NCI-H345 treated with DMSO at 0.1 percent for 48 hours (cell line): ENCODE measurements around the gene INO80B.
"Not testable (repeated sequence)": the region's sequence is repeated elsewhere in the genome, so short reads cannot be mapped to it uniquely, and the experiment has no call there.

Experiments used
- DNase-seq: peaks from one replicate; lab custom pipeline; 2025; ENCODE audit not compliant: unreplicated experiment; lab: John Stamatoyannopoulos, UW

Gene INO80B

GRCh38 chr2:74454654-74455511, at the start of gene INO80B:
Gene INO80B (plus strand): TSS chr2:74455087. CDS start chr2:74455117, 30 bp downstream.
- DNase-seq: peak; percentile 96

GRCh38 chr2:74406035-74406434, 48.9 kb upstream of the INO80B start:
- no peak for DNase-seq

GRCh38 chr2:74407682-74408081, 47.2 kb upstream of the INO80B start:
- DNase-seq: no peak

DNA sequence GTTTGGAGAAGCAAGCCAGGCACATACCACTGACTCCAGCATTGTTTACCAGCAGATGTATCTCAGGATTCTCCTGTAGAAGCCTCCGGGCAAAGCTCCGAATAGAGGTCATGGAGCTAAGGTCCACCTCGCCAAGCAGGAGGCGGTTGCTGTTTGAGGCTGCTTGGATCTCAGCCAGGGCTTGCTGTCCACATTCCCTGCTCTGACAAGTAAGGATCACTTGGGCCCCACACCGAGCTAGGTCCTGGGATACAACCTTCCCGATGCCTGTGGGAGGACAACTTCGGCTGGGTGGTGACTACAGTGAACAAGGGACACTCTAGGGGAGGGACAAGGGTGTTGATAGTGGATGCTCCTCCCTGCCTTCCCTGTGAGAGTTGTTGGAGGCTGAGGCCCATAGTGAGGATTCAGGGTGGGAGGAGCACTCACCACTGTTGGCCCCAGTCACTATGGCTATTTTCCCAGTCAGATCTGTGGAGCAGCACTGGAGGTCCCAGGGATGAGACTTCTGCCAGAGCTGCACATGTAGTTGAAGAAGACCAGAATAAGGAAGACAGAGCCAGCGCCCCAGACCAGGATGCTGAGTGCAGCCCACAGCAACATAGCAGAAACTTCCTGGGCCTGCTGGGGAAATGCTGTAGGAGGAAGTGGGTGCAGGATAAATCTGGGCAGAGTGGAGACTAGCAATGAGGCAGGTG, 41.7 kb upstream of the INO80B start:
- no peak for DNase-seq

GRCh38 chr2:74414441-74414840, 40.4 kb upstream of the INO80B start:
- DNase-seq: peak; percentile 36

GRCh38 chr2:74414881-74415761, 39.8 kb upstream of the INO80B start:
- DNase-seq: no peak

DNA sequence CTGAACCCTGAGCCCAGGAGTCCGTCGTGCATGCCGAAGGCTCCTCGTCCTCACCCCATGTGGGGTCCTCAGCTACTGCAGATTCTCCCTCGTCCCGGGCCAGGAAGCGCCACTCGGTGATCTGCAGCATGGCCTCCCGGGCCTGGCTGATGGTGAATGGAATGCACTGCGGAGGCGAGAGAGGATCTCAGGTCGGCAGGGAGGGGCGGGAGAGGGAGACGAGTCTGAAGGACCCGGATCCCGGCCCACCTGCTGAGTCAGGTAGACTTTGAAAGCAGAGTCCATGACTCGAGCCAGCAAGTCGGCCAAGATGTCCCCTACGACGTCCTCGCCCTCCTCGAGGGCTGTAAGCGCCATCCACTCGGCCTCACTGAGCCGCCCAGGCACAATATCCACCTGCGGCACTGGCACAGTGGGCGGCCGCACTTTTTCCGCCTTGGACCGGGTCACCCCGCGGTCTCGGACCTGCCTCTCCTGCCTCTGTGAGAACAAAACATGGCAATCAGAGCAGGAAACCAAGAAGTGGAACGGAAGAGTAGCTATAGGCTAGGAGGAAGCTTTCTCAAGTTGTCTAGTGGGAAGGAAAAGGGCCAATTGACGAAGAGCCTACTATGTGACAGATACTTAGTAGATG, 39.0 kb upstream of the INO80B start:
- no peak for DNase-seq

DNA sequence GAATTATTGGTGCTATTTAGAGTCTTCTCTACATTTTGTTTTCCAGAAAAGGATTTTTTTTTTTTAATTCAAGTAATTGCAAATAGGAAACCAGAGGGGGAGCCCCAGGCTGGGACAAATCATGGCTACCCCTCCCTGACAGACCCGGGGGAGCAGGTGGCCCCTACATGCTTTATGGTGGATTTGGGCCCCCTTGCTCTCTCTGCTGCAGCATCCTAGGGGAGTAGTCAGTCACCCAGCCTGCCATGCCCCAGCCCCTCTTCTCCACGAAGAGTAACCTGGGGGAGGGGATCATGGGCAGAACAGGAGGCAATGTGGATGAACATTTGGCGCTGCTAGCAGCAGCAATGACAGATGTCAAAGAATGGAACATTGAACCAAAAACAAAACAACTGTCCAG, 38.1 kb upstream of the INO80B start:
- no peak for DNase-seq

DNA sequence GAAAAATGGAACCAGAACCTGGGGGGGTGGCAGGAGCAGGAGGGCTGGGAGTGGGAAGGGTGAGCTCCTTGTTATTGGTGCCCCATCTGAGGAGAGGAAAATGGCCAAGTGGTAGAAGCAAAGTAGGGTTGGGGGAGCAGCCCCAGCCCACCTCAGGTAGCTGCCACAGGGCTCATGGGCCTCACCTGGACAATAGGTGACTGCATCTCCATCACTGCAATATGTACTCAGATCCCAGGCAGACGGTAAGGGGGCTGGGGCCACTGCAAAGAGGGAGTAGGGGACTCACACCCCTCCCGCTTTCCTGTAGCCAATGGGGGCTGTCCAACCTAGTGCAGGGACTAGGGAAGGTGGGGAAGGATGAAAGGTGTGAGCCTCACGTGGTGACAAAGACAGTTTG, 37.7 kb upstream of the INO80B start:
- no peak for DNase-seq

DNA sequence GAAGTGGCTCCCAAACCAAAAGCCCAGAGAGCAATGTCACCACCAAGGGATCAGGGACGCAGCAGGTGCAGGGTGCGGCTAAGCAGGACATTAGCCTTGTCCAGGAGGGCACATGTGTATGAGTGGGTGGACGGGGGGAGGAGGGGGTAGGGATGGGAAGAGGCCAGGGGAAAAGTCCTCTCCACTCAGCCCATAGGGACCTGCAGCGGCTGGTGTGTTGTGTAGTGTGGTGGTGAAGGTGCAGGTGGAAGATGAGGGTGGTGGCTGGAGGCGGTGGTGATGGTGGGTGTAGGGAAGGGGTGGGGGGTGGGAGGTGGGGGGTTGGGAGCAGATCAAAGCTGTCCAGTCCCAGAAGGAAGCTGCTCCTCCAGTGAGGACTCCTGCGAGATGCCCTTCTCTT, 37.1 kb upstream of the INO80B start:
- no peak for DNase-seq

DNA sequence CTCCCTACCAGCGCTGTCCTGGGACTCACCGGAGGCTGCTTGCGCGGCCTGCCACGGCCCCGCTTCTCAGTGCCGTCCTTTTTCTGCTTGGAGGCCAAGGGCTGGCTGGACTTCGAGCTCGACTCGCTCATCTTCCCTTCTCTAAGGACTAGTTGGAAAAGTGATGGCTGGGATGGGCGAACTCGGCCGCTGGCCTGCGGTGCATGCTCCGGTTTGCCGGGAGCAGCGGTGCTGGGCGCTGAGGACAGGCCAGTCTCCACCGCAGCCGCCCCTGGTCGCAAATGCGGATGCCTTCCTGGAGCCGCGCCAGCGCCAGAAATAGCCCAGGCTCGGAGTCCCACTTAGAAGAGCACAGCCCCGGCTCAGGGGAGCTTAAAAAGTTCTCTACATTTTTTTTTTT, 36.6 kb upstream of the INO80B start:
- no peak for DNase-seq

GRCh38 chr2:74419345-74419744, 35.5 kb upstream of the INO80B start:
- DNase-seq: no peak

GRCh38 chr2:74420006-74420405, 34.9 kb upstream of the INO80B start:
- DNase-seq: no peak

- DNase-seq: not testable (repeated sequence)
Measured at GRCh38 chr2:74420443-74421103, 34.3 kb upstream of the INO80B start.

GRCh38 chr2:74421221-74421870, 33.5 kb upstream of the INO80B start, which contains the start of the genes C2orf81 and WDR54:
Gene C2orf81 (minus strand): TSS chr2:74421619. CDS start chr2:74421560, 59 bp downstream.
Gene WDR54 (plus strand): TSS chr2:74421730. CDS start chr2:74422154, 424 bp downstream.
- peak; percentile 80 for DNase-seq

DNA sequence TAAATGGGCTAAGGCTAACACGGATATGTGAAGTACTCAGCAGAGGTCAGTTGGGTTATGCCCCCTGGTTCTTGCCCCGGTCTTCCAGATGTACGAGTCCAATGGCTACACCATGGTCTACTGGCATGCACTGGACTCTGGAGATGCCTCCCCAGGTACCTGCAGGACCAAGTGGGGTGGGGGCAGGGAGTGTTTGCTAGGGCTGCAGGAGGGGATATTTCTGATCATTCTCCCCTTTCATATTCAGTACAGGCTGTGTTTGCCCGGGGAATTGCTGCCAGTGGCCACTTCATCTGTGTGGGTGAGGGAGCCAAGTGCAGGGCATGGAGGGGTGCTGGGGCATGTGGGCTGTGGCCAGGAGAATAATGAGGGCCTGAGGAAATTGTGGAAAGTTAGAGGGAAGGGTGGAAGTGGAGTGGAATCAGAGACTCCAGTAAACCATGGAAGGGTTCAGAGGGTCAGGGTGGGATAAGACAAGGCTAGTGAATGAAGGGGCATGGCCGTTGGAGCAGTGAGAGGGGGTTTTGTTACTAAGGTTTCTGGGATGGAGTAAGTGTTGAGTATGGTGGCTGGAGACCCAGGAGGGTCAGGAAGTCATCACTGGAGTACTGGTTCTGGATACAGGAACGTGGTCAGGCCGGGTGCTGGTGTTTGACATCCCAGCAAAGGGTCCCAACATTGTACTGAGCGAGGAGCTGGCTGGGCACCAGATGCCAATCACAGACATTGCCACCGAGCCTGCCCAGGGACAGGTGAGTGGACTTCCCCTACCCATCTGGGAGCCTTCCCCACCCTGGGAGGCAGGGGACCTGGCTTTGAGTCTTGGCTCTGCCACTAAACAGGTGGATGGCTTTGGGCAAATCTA, 31.4 kb upstream of the INO80B start:
- DNase-seq: no peak

DNA sequence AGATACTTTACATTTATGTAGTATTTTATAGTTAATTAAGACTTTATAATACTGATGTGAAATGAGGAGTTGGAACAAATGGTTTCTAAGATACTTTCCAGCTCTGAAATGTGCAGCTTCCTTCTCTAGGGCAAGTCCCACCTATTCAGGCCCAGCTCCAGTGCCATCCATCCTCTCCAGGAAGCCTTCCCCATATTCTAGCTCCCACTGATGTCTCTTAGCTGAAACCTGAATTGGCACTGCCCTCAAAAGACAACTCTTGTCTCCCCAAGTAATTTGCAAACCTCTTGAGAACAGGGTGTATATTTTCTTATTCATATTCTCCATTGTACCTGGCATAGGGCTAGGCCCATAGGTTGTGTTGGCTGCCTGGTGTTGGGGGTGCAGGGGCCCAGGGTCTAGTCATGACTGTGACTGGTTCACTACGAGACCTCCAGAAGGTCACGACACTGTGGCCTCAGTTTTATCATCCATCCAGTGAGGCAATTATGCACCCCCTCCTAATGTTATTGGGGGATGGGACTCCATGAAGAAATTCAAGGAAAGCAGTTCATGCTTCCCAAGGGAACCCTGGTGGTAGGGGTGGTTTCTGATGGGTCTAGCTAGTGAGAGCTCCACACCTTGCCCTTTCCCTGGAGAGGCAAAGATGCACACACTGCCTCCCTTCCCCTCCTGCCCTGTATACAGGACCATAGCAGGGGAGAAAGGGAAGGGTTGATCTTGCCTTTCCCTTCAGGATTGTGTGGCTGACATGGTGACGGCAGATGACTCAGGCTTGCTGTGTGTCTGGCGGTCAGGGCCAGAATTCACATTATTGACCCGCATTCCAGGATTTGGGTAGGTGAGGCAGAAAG, 30.5 kb upstream of the INO80B start:
- DNase-seq: no peak

DNA sequence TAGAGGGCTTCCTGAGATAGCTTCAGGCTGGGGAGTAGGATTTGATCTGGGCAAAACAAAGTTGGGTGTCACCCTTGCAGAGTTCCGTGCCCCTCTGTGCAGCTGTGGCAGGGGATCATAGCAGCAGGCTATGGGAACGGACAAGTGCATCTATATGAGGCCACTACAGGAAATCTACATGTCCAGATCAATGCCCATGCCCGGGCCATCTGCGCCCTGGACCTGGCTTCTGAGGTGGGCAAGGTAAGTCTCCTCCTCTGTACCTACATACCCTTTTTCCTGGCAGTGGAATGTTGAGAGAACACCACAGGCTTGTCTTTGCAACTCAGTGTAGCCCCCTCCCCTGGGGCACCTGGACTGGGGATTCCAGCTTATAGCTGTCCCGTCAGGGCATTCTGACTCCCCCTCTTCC, 29.9 kb upstream of the INO80B start:
- no peak for DNase-seq
